SHP77 treated with DMSO at 0.1 percent for 48 hours (cell line): ENCODE data around the gene NNT.
"Not testable (repeated sequence)": the region's sequence is repeated elsewhere in the genome, so short reads cannot be mapped to it uniquely, and the experiment has no call there.

Source experiments
- DNase-seq: peaks from one replicate; lab custom pipeline; 2025; lab: John Stamatoyannopoulos, UW

The NNT gene

GRCh38 chr5:43602461-43603343, at the start of gene NNT:
TSS of gene NNT (plus strand) at chr5:43603180. CDS start at chr5:43609196, 6,016 bp downstream.
- peak; percentile 86 for DNase-seq

- DNase-seq, result no peak
These were observed 49.6 kb upstream of the NNT start for GRCh38 chr5:43553381-43553780.

GRCh38 chr5:43554497-43554896, 48.5 kb upstream of the NNT start:
- DNase-seq, result no peak

- DNase-seq, result peak; percentile 35
These were observed 46.9 kb upstream of the NNT start for GRCh38 chr5:43555895-43556606.

- DNase-seq, result not testable (repeated sequence)
These were observed 46.4 kb upstream of the NNT start for GRCh38 chr5:43556607-43556856.

GRCh38 chr5:43556857-43557542, 46.0 kb upstream of the NNT start, which contains the start of gene PAIP1:
TSS of gene PAIP1 (minus strand) at chr5:43557077. CDS start at chr5:43556846, 231 bp downstream.
- DNase-seq, result peak; percentile 86

- no peak for DNase-seq
These were observed 42.9 kb upstream of the NNT start for GRCh38 chr5:43560128-43560527.

- no peak for DNase-seq
These were observed 41.6 kb upstream of the NNT start for GRCh38 chr5:43561356-43561755.

GRCh38 chr5:43563321-43563720, 39.7 kb upstream of the NNT start:
- no peak for DNase-seq

- no peak for DNase-seq
These were observed 38.6 kb upstream of the NNT start for GRCh38 chr5:43564289-43564850.

GRCh38 chr5:43565043-43565442, 37.9 kb upstream of the NNT start:
- no peak for DNase-seq

- DNase-seq, result no peak
These were observed 35.0 kb upstream of the NNT start for GRCh38 chr5:43567967-43568366.

GRCh38 chr5:43569236-43569746, 33.7 kb upstream of the NNT start:
- DNase-seq, result no peak

- no peak for DNase-seq
These were observed 32.4 kb upstream of the NNT start for GRCh38 chr5:43570450-43571158.

GRCh38 chr5:43571237-43571636, 31.7 kb upstream of the NNT start:
- DNase-seq, result no peak

- DNase-seq, result no peak
These were observed 30.6 kb upstream of the NNT start for GRCh38 chr5:43572357-43572756.

- no peak for DNase-seq
These were observed 29.9 kb upstream of the NNT start for GRCh38 chr5:43573058-43573457.

- not testable (repeated sequence) for DNase-seq
These were observed 22.4 kb upstream of the NNT start for GRCh38 chr5:43580402-43581210.

- DNase-seq, result no peak
These were observed 21.6 kb upstream of the NNT start for GRCh38 chr5:43581398-43581797.

GRCh38 chr5:43582082-43583005, 20.6 kb upstream of the NNT start:
- no peak for DNase-seq
